HCT116 (cell line): Measurements from ENCODE around the gene HAUS8. TPM values are rescaled to one million over a fixed set of nuclear protein-coding genes. Genes with fewer than 3 reads are reported as not detected.

Source experiments
- ATAC-seq: fragments of 200-7000 bp; cut with Tn5 transposase; 2 replicates; pipeline ENCODE4 v1.9.1; 2020; ENCODE audit warnings: mild to moderate bottlenecking, moderate library complexity
- BruUV-seq: library from RNA; stranded (reverse); fragments of 400-500 nt; replicated peaks from 2 replicates; lab custom pipeline; 2021; lab: Mats Ljungman, UMichigan
- CTCF ChIA-PET: fragments of 300-600 bp; sonication (Branson Sonifier 250); formaldehyde crosslinking; loops from one replicate; lab custom pipeline; 2021; ENCODE audit warnings: antibody characterized with exemption; lab: Charles Lee
- POLR2A ChIA-PET: fragments of 300-600, 350-600 bp; sonication (Branson Sonifier 250); formaldehyde crosslinking; loops from one replicate; lab custom pipeline; 2021; ENCODE audit warnings: antibody characterized with exemption; lab: Charles Lee
- RAD21 ChIA-PET, 2 experiments: fragments of 300-600 bp; sonication (Branson Sonifier 250); formaldehyde crosslinking; loops; one replicate each; lab custom pipeline; 2023; ENCODE audit warnings: low total read pairs in 2 of 2; ENCODE audit not compliant: uncharacterized antibody in 2 of 2, unreplicated experiment in 2 of 2, low non-redundant PET in 1 of 2; lab: Charles Lee
- DNase-seq: peaks from one replicate; pipeline ENCODE4 v3.0.0-alpha.2; 2010; ENCODE audit warnings: low read depth, low spot score
- H2AFZ ChIP-seq: fragments of 200-600 bp; shearing (Covaris generic), sonication (generic); 2 replicates; pipeline ENCODE4 v1.6.1; 2017; ENCODE audit warnings: low read depth, mixed run types, mixed read lengths, antibody characterized with exemption, low read length; ENCODE audit not compliant: poor library complexity, severe bottlenecking
- H3K27ac ChIP-seq: 2 replicates; pipeline ENCODE4 v1.5.1; 2012; ENCODE audit warnings: low read depth, low read length
- H3K27me3 ChIP-seq: fragments of 200-600 bp; sonication (generic); 2 replicates; pipeline ENCODE4 v1.6.1; 2016; ENCODE audit warnings: mixed run types, low read length, mixed read lengths; ENCODE audit not compliant: insufficient read depth
- H3K36me3 ChIP-seq, 2 experiments: fragments of 200-500 bp in 1 of 2; fragments of 200-600 bp in 1 of 2; sonication (Bioruptor generic) in 1 of 2; sonication (generic) in 1 of 2; 2 replicates each; pipeline versions ENCODE4 v1.5.1 to v1.6.1; 2014 to 2016; ENCODE audit warnings: low read length in 2 of 2, inconsistent platforms in 1 of 2, mixed read lengths in 1 of 2, mixed run types in 1 of 2; ENCODE audit not compliant: insufficient read depth in 2 of 2, control insufficient read depth in 1 of 2
- H3K4me1 ChIP-seq, 2 experiments: fragments of 200-600 bp in 1 of 2; sonication (generic) in 1 of 2; 2 replicates each; pipeline versions ENCODE4 v1.5.1 to v1.6.1; 2012 to 2017; ENCODE audit warnings: low read length in 2 of 2, inconsistent platforms in 1 of 2, mild to moderate bottlenecking in 1 of 2, mixed read lengths in 1 of 2, mixed run types in 1 of 2, moderate library complexity in 1 of 2; ENCODE audit not compliant: insufficient read depth in 2 of 2, control insufficient read depth in 1 of 2
- H3K4me2 ChIP-seq: fragments of 200-600 bp; sonication (generic); 2 replicates; pipeline ENCODE4 v1.6.1; 2017; ENCODE audit warnings: mixed run types, low read length, mixed read lengths
- H3K4me3 ChIP-seq, 2 experiments: fragments of 200-600 bp in 1 of 2; sonication (generic) in 1 of 2; replicated peaks in 1 of 2; 2 replicates each; pipeline ENCODE4 v1.5.1; 2011 to 2016; ENCODE audit warnings: low read length in 2 of 2, control low read depth in 1 of 2, low read depth in 1 of 2, mild to moderate bottlenecking in 1 of 2, mixed read lengths in 1 of 2, mixed run types in 1 of 2
- H3K79me2 ChIP-seq: fragments of 200-600 bp; sonication (generic); 2 replicates; pipeline ENCODE4 v1.6.1; 2017; ENCODE audit warnings: mild to moderate bottlenecking, mixed run types, low read length, moderate library complexity, mixed read lengths; ENCODE audit not compliant: insufficient read depth
- H3K9ac ChIP-seq: fragments of 200-600 bp; sonication (generic); 2 replicates; pipeline ENCODE4 v1.6.1; 2016; ENCODE audit warnings: low read length, mixed read lengths
- H3K9me2 ChIP-seq: fragments of 200-600 bp; sonication (generic), shearing (Covaris generic); 2 replicates; pipeline ENCODE4 v1.6.1; 2017; ENCODE audit warnings: mixed run types, mild to moderate bottlenecking, moderate library complexity; ENCODE audit not compliant: insufficient read depth
- H3K9me3 ChIP-seq, 2 experiments: fragments of 200-500 bp in 1 of 2; fragments of 200-600 bp in 1 of 2; sonication (Bioruptor generic) in 1 of 2; sonication (generic) in 1 of 2; 2 replicates each; pipeline ENCODE4 v1.6.1; 2014 to 2017; ENCODE audit warnings: low read length in 2 of 2, mixed read lengths in 2 of 2, inconsistent platforms in 1 of 2, low read depth in 1 of 2, mild to moderate bottlenecking in 1 of 2, mixed run types in 1 of 2, moderate library complexity in 1 of 2; ENCODE audit not compliant: control insufficient read depth in 1 of 2, insufficient read depth in 1 of 2
- H4K20me1 ChIP-seq: fragments of 200-600 bp; sonication (generic), shearing (Covaris generic); 2 replicates; pipeline ENCODE4 v1.6.1; 2017; ENCODE audit warnings: mixed run types, mild to moderate bottlenecking, moderate library complexity; ENCODE audit not compliant: insufficient read depth
- CEBPB ChIP-seq: IDR thresholded peaks from 2 replicates; pipeline ENCODE4 v1.6.1; 2012; ENCODE audit warnings: low read depth
- EGR1 ChIP-seq: IDR thresholded peaks from 2 replicates; pipeline ENCODE4 v1.6.1; 2012; ENCODE audit warnings: low read depth
- ELF1 ChIP-seq: IDR thresholded peaks from 2 replicates; pipeline ENCODE4 v1.6.1; 2012; ENCODE audit warnings: low read depth, borderline replicate concordance
- EZH2phosphoT487 ChIP-seq: fragments of 200-600 bp; IDR thresholded peaks from 2 replicates; pipeline ENCODE4 v1.6.1; 2018; ENCODE audit warnings: antibody characterized with exemption, borderline replicate concordance
- FOSL1 ChIP-seq: IDR thresholded peaks from 2 replicates; pipeline ENCODE4 v1.6.1; 2012; ENCODE audit warnings: low read depth
- POLR2AphosphoS5 ChIP-seq: IDR thresholded peaks from 2 replicates; pipeline ENCODE4 v1.6.1; 2011; ENCODE audit warnings: mild to moderate bottlenecking, low read depth, low read length, moderate library complexity
- RAD21 ChIP-seq: IDR thresholded peaks from 2 replicates; pipeline ENCODE4 v1.6.1; 2012; ENCODE audit warnings: low read depth, mild to moderate bottlenecking
- SRF ChIP-seq: IDR thresholded peaks from 2 replicates; pipeline ENCODE4 v1.6.1; 2012; ENCODE audit warnings: low read depth
- ZFX ChIP-seq: fragments of 450-650 bp; IDR thresholded peaks from 2 replicates; pipeline ENCODE4 v1.6.1; 2017
- intact Hi-C: fragments of 100-400 bp; cut with micrococcal nuclease; formaldehyde crosslinking; loops from 2 replicates; pipeline ENCODE4 v1.10.0; 2022
- total RNA-seq: library from RNA; stranded (reverse); gene quantifications from one replicate; pipeline ENCODE4 v1.2.1, GENCODE V29; 2021; ENCODE audit not compliant: unreplicated experiment
- TF ChIP-seq, protein P1 (sequence below), 3 experiments: fragments of 200-600 bp in 1 of 3; sonication (generic) in 1 of 3; IDR thresholded peaks in 2 of 3; conservative IDR thresholded peaks in 1 of 3; 2 replicates each; pipeline ENCODE4 v1.5.1; 2012 to 2017; ENCODE audit warnings: low read depth in 2 of 3, low read length in 2 of 3, antibody characterized with exemption in 1 of 3, borderline replicate concordance in 1 of 3, control low read depth in 1 of 3, mild to moderate bottlenecking in 1 of 3, mixed read lengths in 1 of 3, mixed run types in 1 of 3, moderate library complexity in 1 of 3; ENCODE audit not compliant: insufficient read depth in 1 of 3

The HAUS8 gene
- total RNA-seq, 1 experiment from 2014 or later: 23.6 TPM

DNA sequence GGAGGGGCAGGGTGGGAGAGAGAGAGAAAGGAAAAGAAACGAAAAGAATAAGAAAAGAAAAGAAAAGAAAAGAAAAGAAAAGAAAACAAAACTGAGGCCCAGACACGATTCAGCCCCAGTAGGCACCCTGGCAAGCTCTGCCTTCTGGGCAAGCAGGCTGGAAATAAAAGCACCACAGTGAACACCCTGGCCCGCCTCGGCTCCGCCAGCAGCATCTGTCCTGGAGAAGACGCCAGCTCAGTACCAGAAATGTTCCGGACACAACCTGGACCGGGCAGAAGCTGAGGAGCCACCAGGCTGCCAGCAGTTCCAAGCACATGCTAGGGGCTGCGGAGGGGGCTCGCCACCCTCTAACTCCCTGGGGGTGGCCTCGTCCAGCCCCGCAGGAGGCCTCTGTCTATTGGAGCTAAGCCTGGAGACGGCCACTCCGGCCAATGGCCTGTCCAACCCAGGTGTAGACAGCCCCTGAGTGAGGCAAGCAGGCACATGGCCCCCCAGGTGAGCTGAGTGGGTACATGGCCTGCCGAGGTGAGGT, 37.2 kb downstream of the HAUS8 start:
- Histone ChIP-seq H3K4me1 (no peaks in the 10 kb centered on the region), H2AFZ (no peak overlapping the region), H4K20me1 (no peaks in the 10 kb centered on the region), H3K27me3 (no peaks in the 10 kb centered on the region), H3K9me3 (no peaks in the 10 kb centered on the region), H3K27ac (no peak overlapping the region), H3K4me2 (no peak overlapping the region), H3K79me2 (no peaks in the 10 kb centered on the region), H3K9ac (no peak overlapping the region), H3K4me3 (no peak overlapping the region), H3K36me3 (no peaks in the 10 kb centered on the region), H3K9me2 (no peaks in the 10 kb centered on the region)
- ChIA-PET POLR2A (no interaction called here), RAD21 (no interaction called here), CTCF (no interaction called here)
- TF ChIP-seq POLR2AphosphoS5 (no peak), RAD21 (no peak), ZFX (no peak), EZH2phosphoT487 (no peak), FOSL1 (no peak), CEBPB (no peak), SRF (no peak), ELF1 (no peak), EGR1 (no peak)
- TF ChIP-seq, protein P1, sequence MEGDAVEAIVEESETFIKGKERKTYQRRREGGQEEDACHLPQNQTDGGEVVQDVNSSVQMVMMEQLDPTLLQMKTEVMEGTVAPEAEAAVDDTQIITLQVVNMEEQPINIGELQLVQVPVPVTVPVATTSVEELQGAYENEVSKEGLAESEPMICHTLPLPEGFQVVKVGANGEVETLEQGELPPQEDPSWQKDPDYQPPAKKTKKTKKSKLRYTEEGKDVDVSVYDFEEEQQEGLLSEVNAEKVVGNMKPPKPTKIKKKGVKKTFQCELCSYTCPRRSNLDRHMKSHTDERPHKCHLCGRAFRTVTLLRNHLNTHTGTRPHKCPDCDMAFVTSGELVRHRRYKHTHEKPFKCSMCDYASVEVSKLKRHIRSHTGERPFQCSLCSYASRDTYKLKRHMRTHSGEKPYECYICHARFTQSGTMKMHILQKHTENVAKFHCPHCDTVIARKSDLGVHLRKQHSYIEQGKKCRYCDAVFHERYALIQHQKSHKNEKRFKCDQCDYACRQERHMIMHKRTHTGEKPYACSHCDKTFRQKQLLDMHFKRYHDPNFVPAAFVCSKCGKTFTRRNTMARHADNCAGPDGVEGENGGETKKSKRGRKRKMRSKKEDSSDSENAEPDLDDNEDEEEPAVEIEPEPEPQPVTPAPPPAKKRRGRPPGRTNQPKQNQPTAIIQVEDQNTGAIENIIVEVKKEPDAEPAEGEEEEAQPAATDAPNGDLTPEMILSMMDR (IDR thresholded peaks at IDR 0.05 in 2 of 3, conservative IDR thresholded peaks at IDR 0.05 in 1 of 3; ENCODE audit: borderline replicate concordance in 1 of 3, insufficient read depth in 1 of 3, low read depth in 2 of 3, low read length in 2 of 3): no peak
- no peak for DNase-seq
- ATAC-seq: no peak
- no TSS peak for BruUV-seq
- intact Hi-C loops: no loop called here
